Activated gamma-delta T cell (primary cell): ENCODE results near the gene PEX10.
"Not testable (repeated sequence)": the region's sequence is repeated elsewhere in the genome, so short reads cannot be mapped to it uniquely, and the experiment has no call there.

Experiments
- DNase-seq: peaks from one replicate; lab custom pipeline; 2025; lab: John Stamatoyannopoulos, UW
- total RNA-seq, 2 donors: gene quantifications; one replicate each; lab custom pipeline; 2026; lab: John Stamatoyannopoulos, UW

The PEX10 gene
- total RNA-seq: 16.9 to 19.5 reads per million in 2 donors

DNA sequence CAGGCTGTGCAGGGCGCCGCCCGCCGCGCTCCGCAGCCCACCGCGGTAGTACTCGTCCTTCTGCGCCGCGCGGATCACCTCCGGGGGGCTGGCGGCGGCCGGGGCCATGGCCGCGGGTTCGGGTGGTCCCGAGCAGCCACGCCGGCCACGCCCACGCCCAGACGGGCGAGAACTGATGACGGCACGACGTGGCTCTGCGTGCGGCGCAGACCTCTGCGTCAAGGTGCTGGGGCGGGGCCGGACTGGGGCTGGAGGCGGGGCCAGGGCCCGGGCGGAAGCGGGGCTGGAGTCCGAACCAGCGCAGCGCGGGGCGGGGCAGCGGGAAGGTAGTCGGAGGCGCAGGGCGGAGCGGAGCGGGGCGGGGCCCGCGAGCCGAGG, at the start of gene PEX10:
PEX10 (minus strand) TSS at position 170 of the 378 bp plus-strand sequence; CDS start at position 108, 62 bp downstream.
- DNase-seq: peak; percentile 97

DNA sequence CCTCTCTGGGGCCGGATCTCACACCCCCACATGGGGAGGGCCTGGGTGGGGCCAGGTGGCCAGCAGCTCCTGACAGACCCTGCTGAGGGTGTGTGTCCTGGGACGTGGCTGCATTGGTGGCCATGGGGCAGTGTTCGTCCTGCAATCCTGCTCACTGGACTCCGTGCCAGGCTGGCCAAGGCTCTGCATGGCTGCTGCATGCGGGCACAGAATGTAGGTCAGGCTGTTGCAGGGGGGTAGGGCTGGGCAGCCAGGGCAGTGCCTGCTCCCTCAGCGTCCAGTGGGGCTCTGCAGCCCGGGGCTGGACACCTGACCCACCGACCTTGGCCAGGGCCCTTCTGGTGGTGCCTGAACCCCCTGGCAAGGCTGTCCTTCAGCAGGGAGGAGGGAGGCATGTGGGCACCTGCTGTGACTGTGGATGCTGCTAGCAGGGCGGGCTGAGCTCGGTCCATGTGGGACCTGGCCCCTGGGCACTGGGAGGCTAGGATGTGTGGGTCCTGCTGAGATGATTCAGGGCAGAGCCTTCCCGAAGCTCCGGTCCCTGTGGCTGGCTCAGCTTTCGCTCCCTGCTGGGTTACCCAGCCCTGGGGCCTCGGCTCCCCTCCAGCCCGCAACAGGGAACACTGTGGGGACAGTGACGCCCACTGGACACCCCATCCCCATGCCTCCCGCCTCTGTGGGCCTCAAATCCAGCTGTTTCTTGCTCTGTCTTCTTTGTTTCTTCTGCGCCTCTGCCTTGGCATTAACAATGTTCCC, 48.8 kb upstream of the PEX10 start:
- no peak for DNase-seq

DNA sequence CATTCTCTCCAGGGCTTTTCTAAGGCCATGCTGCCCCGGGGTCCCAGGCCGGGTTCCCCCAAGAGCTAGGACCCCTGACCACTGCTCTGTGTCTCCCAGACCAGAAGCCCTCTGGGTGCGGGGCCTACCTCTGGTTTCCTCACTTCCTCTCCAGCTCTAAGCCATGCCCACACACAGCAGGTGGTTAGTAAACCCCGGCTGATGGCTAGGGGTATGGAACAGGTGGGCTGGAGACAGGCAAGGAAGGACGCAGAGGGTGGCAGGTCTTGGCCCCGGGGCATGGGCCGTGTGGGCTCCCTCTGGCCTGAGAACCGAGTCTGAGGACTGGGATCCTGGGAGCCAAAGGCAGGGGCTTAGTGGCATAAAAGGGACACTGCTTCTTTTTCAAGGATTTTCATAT, 47.8 kb upstream of the PEX10 start:
- no peak for DNase-seq

DNA sequence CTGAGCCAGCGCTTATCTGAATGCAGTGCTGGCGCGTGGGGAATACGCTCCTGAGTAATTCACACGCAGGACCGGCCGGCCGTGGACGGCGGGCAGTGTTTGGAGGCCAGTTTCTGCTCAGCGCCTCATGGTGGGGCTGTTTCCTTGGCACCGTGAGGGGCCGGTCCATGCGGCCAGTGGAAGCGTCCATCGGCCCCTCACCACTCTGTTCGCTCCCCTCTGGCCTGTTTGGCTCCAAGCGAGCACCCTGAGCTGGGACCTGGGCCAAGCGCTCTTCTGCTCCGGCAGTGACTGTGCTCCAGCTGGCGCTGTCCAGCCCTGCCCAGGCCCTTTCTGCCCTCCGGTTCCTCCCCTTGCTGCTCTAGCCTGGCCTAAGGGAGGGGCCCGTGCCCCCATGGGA, 47.4 kb upstream of the PEX10 start:
- no peak for DNase-seq

DNA sequence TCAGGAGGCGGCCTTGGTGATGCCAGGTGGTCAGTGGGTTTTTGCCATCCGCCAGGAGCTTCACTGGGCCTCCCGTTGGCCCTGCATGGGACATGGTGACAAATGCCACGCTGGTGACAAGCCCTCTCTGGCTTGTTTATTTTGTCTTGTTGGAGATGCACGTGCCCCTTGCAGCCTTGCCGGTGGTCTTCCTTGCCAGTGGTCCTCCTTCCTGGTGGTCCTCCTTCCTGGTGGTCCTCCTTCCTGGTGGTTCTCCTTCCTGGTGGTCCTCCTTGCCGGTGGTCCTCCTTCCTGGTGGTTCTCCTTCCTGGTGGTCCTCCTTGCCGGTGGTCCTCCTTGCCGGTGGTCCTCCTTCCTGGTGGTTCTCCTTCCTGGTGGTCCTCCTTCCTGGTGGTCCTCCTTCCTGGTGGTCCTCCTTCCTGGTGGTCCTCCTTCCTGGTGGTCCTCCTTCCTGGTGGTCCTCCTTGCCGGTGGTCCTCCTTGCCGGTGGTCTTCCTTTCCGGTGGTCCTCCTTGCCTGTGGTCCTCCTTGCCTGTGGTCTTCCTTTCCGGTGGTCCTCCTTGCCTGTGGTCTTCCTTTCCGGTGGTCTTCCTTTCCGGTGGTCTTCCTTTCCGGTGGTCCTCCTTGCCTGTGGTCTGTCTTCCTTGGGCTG, 46.9 kb upstream of the PEX10 start:
- DNase-seq: not testable (repeated sequence)

DNA sequence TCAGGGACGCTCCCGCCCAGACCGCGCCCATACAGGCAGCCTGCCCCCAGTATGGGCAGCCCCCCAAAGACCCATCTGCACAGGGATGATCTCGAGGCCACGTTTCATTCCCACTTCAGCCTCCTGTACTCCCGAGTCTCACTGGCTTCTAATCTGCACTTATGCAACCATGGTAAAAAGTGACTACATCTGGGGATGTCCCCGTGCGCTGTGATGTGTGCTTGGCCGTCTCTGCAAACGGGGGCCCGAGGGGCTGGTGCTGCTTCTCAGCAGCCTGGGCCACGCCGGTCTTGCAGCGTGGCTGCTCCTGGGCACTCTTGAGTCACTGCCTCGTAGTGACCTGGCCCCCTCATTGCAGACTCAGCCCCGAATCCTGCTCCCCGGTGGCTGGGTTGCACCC, 46.3 kb upstream of the PEX10 start:
- DNase-seq: no peak

DNA sequence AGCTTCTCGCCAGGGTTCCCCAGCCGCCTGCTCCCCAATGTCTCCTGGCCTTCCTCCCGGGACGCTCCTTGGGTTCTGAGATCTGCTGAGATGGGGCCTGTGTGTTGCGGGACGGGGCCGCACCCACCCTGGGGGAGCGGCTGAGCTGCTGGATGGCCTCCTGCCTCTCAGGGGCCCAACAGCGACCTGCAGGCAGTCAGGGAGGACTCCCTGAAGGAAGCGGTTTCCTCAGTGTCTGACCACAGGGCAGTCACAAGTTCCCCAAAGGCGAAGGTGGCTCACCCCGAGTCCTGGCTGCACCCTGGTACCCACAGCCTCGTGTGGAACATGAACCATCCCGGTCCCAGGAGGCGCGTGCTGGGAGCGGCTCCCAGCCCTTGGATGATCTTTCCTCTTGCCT, 45.1 kb upstream of the PEX10 start:
- no peak for DNase-seq

DNA sequence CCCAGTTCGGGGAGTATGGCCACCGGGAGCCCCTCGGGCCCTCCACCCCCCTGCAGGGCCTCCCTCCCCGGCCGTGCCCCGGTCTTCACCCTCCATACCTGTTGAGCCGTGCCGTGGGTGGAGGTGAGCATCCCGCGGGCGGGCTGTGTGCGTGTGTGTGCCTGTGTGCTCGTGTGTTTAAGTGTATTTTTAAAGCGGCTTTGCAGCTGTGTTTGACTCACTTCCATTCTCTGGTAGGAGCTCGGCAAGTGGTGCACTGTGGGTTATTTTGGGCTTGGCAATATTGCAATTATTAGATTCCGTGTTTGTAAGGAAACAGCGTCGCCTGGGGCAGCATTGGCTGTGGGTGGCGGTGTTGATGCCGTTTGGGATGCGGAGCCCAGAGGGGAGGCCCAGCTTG, 43.4 kb upstream of the PEX10 start:
- no peak for DNase-seq

DNA sequence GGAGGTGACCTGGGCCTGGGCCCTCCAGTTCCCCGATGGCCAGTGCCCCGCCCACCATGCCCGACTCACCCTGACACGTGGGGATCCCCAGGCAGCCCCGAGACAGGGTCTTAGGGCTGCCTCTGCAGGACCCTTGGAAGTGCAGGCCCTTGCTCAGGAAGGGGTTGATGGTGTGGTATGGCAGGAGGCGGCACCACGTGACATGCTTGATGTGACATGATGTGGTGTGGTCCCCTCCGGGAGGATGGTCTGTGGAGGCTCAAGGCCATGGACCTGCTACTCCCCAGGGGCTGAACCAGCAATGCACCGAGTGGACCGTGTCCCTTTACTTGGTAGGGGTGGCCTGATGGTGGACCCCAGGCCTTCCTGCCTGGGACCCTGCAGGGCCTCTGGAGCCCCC, 41.9 kb upstream of the PEX10 start:
- DNase-seq: no peak

DNA sequence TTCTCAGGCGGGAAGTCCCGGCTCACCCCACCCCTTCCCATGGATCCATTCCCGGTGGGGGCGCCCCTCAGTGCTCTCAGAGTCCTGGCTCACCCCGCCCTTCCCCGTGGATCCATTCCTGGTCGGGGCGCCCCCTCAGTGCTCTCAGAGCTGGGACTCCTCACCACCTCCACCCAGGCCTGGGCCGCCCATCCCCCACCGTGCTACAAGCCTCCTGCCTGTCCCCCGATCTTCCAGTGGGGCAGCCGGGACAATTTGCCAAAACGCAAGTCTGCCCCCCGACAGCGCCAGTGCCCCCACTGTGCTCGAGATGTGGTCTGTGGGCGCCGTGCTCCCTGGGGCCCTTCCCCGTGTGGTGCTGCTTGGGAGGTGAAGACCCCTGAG, 40.6 kb upstream of the PEX10 start:
- DNase-seq: no peak

DNA sequence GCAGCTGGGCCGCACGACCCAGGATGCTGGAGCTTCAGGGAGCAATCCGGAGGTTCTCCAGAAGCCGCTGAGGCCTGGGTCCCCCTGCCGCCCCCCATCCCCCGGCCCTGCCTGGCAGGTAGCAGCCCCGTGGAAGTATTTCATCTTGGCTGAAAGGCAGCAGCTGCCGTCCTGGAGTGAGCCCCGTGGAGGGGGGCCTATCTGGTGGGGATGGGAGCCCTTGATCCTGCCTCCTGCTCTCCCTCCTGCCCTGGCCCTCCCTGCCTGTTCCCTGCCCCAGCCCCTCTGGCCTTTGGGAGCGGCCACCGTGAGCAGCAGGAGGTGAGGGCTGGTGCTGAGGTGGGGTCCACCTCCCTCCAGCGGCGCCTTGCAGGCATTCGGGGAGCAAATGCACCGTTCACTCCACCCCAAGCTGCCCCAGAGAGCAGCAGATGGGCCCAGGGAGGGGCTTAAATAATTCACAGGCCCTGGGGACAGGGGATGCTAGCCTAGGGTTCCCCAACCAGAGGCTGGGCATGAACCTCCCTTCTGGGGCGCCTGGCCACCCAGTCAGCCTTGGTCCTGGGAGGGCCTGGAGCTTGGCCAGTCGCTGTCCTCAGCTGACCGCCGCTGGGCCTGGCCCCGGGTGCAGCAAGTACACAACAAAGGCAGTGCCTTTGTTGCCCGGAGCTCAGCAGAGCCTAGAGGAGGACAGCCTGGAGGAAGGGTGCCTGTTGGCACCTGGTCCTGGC, 40.0 kb upstream of the PEX10 start:
- no peak for DNase-seq

DNA sequence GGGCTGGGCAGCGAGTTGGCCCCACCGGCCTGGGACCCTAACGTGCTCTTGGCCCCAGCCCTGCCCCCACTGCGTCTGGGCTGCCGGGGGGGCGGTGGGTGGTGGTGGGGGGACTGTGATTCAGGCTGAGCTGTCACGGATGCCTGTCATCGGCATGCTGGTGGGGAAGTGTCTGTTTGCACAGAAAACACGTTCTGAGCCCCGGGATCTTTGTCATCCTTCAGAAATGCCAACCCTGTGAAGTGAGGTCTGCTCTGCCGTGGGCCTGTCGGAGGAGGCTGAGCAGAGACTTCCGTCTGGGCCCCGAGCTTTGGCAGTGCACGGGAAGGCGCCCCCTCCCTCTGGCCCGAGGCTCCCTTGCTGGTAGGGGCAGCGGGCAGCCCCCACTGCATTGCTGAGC, 39.4 kb upstream of the PEX10 start:
- DNase-seq: no peak

DNA sequence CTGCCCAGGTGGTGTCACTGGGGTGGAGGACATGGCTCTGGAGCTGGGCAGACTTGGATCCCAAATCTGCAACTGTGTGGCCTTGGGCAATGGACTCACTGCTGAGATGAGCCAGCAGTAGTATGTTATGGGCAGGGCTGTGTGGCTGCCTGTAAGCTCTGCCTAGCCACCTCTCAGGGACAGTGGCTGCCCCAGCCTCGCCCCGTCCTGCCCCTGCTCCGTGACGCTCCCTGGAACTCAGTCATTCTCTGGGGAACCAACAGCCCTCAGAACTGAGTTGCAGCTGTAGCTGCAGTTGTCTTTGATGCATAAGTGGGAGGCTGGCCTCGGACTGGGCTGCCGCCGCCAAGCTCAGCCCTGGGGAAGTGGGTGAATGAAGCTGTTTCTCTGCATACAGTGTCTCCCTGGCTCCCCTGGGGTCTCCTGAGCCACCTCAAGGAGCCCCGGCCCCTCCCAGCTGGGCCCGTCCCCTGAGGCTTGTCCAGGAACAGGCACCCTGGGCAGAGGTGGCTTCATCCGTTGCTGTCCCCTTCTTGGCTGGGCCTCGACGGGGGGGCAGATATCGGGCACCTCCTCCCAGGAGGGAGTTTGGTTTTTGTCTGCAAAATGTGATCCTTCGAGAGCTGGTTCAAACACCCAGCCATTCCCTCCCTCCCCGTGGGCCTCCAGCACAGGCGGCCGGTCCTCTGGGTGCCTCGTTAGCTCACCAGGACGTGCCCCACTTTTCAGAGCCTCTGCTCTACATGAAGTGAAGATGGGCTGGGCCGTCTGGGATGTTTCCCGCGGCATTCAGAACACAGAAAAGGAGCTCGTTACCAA, 37.5 kb upstream of the PEX10 start:
- DNase-seq: no peak

DNA sequence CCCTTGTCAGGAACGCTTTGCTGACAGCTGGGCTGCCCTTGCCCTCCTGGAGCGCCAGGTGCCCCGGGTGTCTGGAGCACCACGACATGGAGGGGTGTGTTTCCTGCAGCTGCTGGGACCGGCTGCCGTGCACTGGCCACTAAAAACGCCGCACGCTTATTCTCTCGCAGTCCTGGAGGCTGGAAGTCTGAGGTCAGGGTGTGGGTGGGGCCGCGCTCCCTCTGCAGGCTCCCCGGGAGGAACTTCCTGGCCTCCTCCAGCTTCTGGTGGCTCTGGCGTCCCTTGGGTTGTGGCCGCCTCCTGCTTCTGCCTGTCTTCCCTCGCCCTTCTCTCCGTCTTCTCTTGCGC, 35.7 kb upstream of the PEX10 start:
- DNase-seq: no peak

DNA sequence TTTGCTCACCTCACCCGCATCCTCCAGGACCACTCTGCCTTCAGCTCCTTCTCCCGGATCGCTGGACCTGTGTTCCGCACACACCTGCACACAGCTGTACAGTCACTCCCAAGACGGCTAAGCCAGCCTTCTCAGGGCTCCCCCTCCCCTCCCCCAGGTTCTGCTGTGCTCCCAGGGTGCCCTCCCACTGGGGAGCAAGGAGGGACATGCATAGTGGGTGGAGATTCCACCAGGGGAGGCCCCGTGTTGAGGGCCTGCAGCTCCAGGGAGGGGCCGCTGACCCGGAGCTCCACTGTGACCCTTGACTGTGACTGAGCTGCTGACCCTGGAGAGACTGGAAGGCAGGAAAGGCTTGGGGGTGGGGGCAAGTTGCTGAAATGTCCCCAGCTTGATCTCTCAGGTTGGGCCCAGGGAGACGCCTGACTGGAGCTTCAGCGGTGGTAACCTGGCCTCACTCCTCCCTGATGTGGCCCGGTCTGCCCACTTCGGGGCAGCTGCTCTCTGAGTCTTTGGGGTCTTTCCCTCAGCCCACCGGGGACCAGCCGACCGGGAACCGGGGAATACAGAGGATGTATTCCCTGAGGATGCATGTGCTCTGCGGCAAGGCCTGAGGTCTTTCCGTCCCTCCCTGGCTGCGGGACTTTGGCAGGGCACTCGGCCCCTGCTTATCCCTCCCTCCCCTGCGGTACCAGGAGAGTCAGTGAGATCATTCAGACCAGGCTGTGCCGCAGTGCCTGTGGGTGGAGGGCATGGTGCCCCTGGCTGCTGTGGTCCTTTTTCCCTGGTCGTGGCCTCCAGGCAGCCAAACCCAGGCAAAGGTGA, 35.1 kb upstream of the PEX10 start:
- no peak for DNase-seq

DNA sequence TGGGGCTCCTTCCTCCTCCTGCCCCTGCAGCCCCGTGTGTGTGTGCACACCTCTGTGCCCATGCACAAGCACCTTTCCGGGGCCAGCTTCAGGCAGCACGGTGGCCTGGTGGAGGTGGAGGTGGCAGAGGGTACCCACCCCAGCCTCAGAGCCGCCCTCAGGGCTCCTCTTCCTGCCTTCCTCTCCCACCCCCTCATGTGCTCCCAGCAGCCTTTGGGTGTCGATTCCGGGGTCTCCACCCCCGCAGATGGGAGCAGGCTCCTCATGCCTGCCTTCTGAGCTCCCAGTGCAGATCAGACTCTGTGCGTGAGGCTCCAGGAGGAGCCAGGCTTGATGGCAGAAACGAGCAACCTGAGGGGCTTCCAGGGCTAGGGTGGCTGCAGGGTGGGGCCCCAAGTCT, 34.5 kb upstream of the PEX10 start:
- DNase-seq: no peak

DNA sequence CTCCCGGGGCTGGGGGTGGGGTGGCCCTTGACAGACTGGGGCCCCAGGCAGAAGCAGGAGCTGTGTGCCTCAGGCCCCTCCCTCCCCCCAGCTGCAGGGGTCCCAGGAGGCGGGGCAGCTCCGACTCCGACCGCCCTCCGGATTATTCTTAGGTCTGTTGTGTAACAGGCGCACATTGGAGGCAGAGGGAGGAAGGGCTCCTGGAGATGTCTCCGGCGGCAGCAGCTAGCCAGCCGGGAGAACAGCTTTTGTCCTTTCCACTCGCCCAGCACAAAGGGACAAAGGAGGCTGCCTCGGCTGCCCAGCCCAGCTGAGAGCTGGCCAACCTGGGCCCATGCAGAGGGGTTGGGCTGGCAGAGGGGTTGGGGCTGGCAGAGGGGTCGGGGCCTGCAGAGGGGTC, 34.0 kb upstream of the PEX10 start:
- no peak for DNase-seq

DNA sequence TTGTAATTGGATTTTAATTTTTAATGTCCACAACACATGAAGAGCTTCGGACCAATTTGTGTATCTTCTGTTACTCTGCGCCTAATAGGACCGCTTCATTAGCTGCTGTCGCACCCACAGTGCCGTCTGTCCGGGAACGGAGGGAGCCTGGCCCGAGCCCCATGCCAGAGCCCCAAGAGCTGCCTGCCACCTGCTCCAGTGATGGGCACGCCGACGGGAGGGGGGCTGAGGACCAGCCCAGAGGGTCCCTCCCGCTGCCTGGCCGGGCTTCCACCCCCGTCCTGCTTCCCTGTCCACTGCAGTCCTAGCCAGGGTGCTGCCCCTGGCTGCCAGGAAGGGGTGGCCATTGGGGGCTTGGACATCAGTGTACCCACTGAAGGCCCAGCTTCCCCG, 33.5 kb upstream of the PEX10 start:
- no peak for DNase-seq

DNA sequence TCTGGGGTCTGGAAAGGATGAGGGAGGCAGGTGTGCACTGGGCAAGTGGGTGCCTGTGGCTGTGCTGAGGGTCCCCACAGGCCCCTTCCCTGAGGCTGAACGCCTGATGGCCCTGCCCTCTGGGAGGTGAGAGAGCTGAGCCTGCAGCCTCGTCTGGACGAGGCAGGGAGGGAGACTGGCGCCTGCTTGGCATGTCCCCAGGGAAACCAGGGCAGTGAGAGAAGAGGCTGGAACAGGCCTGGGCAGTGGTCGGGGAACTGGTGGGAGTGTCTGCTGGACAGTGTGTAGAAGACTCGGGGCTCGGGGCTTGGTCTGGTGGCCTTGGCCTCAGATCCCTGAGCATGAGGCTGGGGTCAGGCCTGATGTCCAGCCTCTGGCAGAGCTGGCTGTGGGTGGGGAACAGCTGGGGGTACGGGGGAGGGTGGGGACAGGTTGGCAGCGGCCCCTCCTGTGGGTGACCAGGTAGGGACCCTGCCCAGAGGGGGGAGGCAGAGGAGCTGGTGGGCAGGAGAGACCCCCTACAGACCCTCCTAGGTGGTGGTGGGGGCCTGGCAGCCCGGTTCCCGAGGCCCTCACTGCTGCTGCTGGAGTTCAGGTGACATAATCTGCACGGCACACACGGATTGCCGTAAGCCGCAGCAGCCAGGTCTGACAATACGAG, 32.9 kb upstream of the PEX10 start:
- DNase-seq: no peak

DNA sequence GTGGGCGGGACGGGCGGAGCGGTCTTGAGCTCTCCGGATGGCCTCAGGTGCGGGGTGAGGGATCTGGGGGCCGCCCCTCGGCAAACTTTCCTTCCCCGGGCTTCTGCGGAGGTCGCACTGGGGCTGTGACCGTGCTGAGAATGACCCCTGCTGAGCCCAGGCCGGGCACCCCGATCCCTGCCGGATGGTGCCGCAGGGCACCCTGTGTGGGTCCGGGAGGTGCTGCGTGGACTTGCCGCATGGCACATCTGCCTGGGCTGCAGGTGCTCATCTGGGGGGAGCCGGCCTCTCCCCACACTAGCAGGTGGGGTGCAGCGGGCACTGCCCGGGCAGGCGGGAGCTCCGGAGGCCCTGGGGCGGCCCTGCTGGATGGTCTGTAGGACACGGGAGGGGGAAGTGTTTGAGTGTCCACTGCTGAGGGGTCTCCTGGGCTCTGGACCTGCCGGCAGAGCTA, 31.8 kb upstream of the PEX10 start:
- DNase-seq: no peak
